ENCODE data around the gene TICRR.

DNA sequence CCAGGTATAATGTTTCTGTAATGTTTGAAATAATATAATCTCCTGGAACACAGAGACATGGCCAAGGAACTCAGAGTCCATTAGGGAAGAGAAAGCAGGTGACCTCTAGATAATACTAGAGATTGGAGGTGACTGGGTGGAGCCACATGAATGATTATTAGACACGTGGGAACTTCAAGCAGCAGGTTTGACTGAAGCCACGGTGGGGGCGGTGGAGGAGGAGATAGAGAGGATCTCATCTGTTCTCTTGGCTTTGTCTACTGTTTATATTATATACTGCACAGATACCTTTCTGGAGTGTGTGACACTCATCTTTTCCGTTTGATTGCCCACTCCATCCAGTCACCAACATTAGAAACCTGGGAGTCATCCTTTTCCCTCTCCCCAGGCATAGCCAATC lies 46.3 kb downstream of the TICRR start:
- TF ChIP-seq, protein P1, sequence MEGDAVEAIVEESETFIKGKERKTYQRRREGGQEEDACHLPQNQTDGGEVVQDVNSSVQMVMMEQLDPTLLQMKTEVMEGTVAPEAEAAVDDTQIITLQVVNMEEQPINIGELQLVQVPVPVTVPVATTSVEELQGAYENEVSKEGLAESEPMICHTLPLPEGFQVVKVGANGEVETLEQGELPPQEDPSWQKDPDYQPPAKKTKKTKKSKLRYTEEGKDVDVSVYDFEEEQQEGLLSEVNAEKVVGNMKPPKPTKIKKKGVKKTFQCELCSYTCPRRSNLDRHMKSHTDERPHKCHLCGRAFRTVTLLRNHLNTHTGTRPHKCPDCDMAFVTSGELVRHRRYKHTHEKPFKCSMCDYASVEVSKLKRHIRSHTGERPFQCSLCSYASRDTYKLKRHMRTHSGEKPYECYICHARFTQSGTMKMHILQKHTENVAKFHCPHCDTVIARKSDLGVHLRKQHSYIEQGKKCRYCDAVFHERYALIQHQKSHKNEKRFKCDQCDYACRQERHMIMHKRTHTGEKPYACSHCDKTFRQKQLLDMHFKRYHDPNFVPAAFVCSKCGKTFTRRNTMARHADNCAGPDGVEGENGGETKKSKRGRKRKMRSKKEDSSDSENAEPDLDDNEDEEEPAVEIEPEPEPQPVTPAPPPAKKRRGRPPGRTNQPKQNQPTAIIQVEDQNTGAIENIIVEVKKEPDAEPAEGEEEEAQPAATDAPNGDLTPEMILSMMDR (IDR thresholded peaks at IDR 0.05; ENCODE audit: borderline replicate concordance, extremely low read depth, low read length, poor library complexity, severe bottlenecking): no peak
- TF ChIP-seq EZH2 (IDR thresholded peaks at IDR 0.05; ENCODE audit: borderline replicate concordance, low read depth, low read length, severe bottlenecking): no peak
